IMR-90 (cell line): Measurements from ENCODE around the gene CACNA1I. TPM values are rescaled to one million over a fixed set of nuclear protein-coding genes. Genes with fewer than 3 reads are reported as not detected.

Experiments
- ATAC-seq: fragments of 200-7000 bp; cut with Tn5 transposase; 2 replicates; pipeline ENCODE4 v1.9.1; 2020; ENCODE audit warnings: low read depth, mild to moderate bottlenecking, moderate library complexity
- BruUV-seq: library from RNA; stranded (reverse); fragments of 400-500 nt; replicated peaks from 2 replicates; lab custom pipeline; 2021; lab: Mats Ljungman, UMichigan
- CTCF ChIA-PET: fragments of 300-600 bp; formaldehyde crosslinking; extraction: SDS; loops from one replicate; lab custom pipeline; 2021; ENCODE audit warnings: antibody characterized with exemption; lab: Yijun Ruan, JAX
- POLR2A ChIA-PET: fragments of 300-600 bp; sonication (Branson Sonifier 250); formaldehyde crosslinking; loops from one replicate; lab custom pipeline; 2022; ENCODE audit warnings: antibody characterized with exemption; ENCODE audit not compliant: unreplicated experiment; lab: Charles Lee
- DNase-seq: peaks from one replicate; pipeline ENCODE4 v3.0.0; 2013
- H2AFZ ChIP-seq: replicated peaks from 2 replicates; pipeline ENCODE3; 2013; ENCODE audit warnings: low read length, mild to moderate bottlenecking; ENCODE audit not compliant: poor library complexity
- H2AK5ac ChIP-seq: 2 replicates; pipeline ENCODE4 v1.6.1; 2013; ENCODE audit warnings: low read depth, low read length, inconsistent platforms
- H2AK9ac ChIP-seq: replicated peaks from 2 replicates; pipeline ENCODE3; 2013; ENCODE audit warnings: mild to moderate bottlenecking, low read depth, low read length, moderate library complexity; ENCODE audit not compliant: poor library complexity
- H2BK120ac ChIP-seq: 2 replicates; pipeline ENCODE4 v1.6.1; 2013; ENCODE audit warnings: low read depth, low read length, inconsistent platforms
- H2BK15ac ChIP-seq: 3 replicates; pipeline ENCODE4 v1.6.1; 2013; ENCODE audit warnings: low read depth, low read length, inconsistent platforms
- H2BK20ac ChIP-seq: 2 replicates; pipeline ENCODE4 v1.6.1; 2013; ENCODE audit warnings: low read depth, mild to moderate bottlenecking, inconsistent platforms, low read length, moderate library complexity
- H2BK5ac ChIP-seq: 2 replicates; pipeline ENCODE4 v1.6.1; 2013; ENCODE audit warnings: mild to moderate bottlenecking, low read depth, low read length, inconsistent platforms; ENCODE audit not compliant: poor library complexity, severe bottlenecking
- H3K14ac ChIP-seq: replicated peaks from 2 replicates; pipeline ENCODE4 v1.6.1; 2013; ENCODE audit warnings: low read depth, low read length, inconsistent platforms
- H3K18ac ChIP-seq: 2 replicates; pipeline ENCODE4 v1.6.1; 2013; ENCODE audit warnings: low read depth, low read length, control low read depth
- H3K23ac ChIP-seq: 2 replicates; pipeline ENCODE4 v1.6.1; 2013; ENCODE audit warnings: low read depth, low read length, inconsistent platforms
- H3K27ac ChIP-seq: 2 replicates; pipeline ENCODE4 v1.5.1; 2013; ENCODE audit warnings: mild to moderate bottlenecking, control low read depth, low read length; ENCODE audit not compliant: insufficient read depth
- H3K27me3 ChIP-seq: 2 replicates; pipeline ENCODE4 v1.6.1; 2013; ENCODE audit warnings: low read length; ENCODE audit not compliant: control insufficient read depth, insufficient read depth
- H3K36me3 ChIP-seq: 2 replicates; pipeline ENCODE4 v1.6.1; 2013; ENCODE audit warnings: low read length, mixed read lengths; ENCODE audit not compliant: control insufficient read depth, insufficient read depth
- H3K4ac ChIP-seq: 2 replicates; pipeline ENCODE4 v1.6.1; 2013; ENCODE audit warnings: low read depth, low read length, inconsistent platforms
- H3K4me1 ChIP-seq: 2 replicates; pipeline ENCODE4 v1.6.1; 2013; ENCODE audit warnings: low read length, mixed read lengths; ENCODE audit not compliant: control insufficient read depth, insufficient read depth
- H3K4me2 ChIP-seq: 2 replicates; pipeline ENCODE4 v1.6.1; 2013; ENCODE audit warnings: low read depth, mild to moderate bottlenecking, control low read depth, low read length, moderate library complexity
- H3K4me3 ChIP-seq: 2 replicates; pipeline ENCODE4 v1.5.1; 2013; ENCODE audit warnings: low read depth, mild to moderate bottlenecking, control low read depth, low read length, moderate library complexity; ENCODE audit not compliant: insufficient read depth
- H3K56ac ChIP-seq: 2 replicates; pipeline ENCODE4 v1.6.1; 2013; ENCODE audit warnings: low read length, inconsistent platforms; ENCODE audit not compliant: insufficient read depth; ENCODE audit errors: extremely low read depth
- H3K79me1 ChIP-seq, 2 experiments: 2 replicates each; pipeline ENCODE4 v1.6.1; 2013; ENCODE audit warnings: low read length in 2 of 2, inconsistent platforms in 1 of 2, low read depth in 1 of 2
- H3K9ac ChIP-seq: 2 replicates; pipeline ENCODE4 v1.6.1; 2013; ENCODE audit warnings: low read depth, low read length, control low read depth
- H3K9me1 ChIP-seq: 2 replicates; pipeline ENCODE4 v1.6.1; 2013; ENCODE audit warnings: low read length, inconsistent platforms; ENCODE audit not compliant: insufficient read depth
- H3K9me3 ChIP-seq: 2 replicates; pipeline ENCODE4 v1.6.1; 2013; ENCODE audit warnings: low read length; ENCODE audit not compliant: control insufficient read depth, insufficient read depth
- H4K20me1 ChIP-seq: 2 replicates; pipeline ENCODE4 v1.6.1; 2013; ENCODE audit warnings: low read length, inconsistent platforms; ENCODE audit not compliant: insufficient read depth
- H4K5ac ChIP-seq: 2 replicates; pipeline ENCODE4 v1.6.1; 2013; ENCODE audit warnings: mild to moderate bottlenecking, low read depth, low read length, control low read depth
- H4K8ac ChIP-seq, 2 experiments: 2 replicates each; pipeline ENCODE4 v1.6.1; 2013; ENCODE audit warnings: low read depth in 2 of 2, low read length in 2 of 2, control low read depth in 1 of 2, inconsistent platforms in 1 of 2
- H4K91ac ChIP-seq: 2 replicates; pipeline ENCODE4 v1.6.1; 2013; ENCODE audit warnings: low read depth, low read length, inconsistent platforms; ENCODE audit not compliant: insufficient read depth
- CEBPB ChIP-seq: IDR thresholded peaks from 2 replicates; pipeline ENCODE4 v1.6.1; 2012; ENCODE audit warnings: low read depth, low read length, improper control_type of control experiment
- FOS ChIP-seq: fragments of 150-350 bp; IDR thresholded peaks from 2 replicates; pipeline ENCODE4 v1.6.1; 2016; ENCODE audit warnings: low read depth, low read length
- NFE2L2 ChIP-seq: fragments of 150-350 bp; IDR thresholded peaks from 2 replicates; pipeline ENCODE4 v1.6.1; 2016; ENCODE audit warnings: low read depth, mild to moderate bottlenecking, low read length
- RAD21 ChIP-seq: IDR thresholded peaks from 2 replicates; pipeline ENCODE4 v1.6.1; 2012; ENCODE audit warnings: low read length, improper control_type of control experiment
- SMC3 ChIP-seq: fragments of 150-350 bp; IDR thresholded peaks from 2 replicates; pipeline ENCODE4 v1.6.1; 2016; ENCODE audit warnings: low read depth, mild to moderate bottlenecking, antibody characterized with exemption, low read length, moderate library complexity
- WGBS, 2 experiments: methylation state at CpG; one replicate each; pipeline versions ENCODE4 v1.1.5 to v1.1.7; 2013; ENCODE audit warnings: missing lambda C conversion rate in 2 of 2; ENCODE audit not compliant: insufficient read length in 1 of 2; ENCODE audit errors: extremely low coverage in 2 of 2; 5-methylcytosine and 5-hydroxymethylcytosine counted together
- dilution Hi-C: fragments of 300-500 bp; cut with HindIII; formaldehyde crosslinking; loops from one replicate; pipeline ENCODE4 v1.14.3; 2018; ENCODE audit warnings: low sequenced_read_pairs; ENCODE audit not compliant: unreplicated experiment
- in situ Hi-C: fragments of 300-500 bp; cut with MboI; formaldehyde crosslinking; loops from 3 replicates; pipeline ENCODE4 v1.14.3; 2019; ENCODE audit warnings: low sequenced_read_pairs, inconsistent platforms, mixed read lengths
- intact Hi-C: fragments of 100-400 bp; cut with micrococcal nuclease; formaldehyde crosslinking; loops from 2 replicates; pipeline ENCODE4 v1.10.0; 2022
- polyA plus RNA-seq, 3 experiments: library from polyadenylated mRNA; depleted of rRNA; stranded (reverse); fragments of >200 nt; gene quantifications; 2 replicates each; pipeline ENCODE4 v1.2.3, GENCODE V29; 2012; ENCODE audit warnings: low replicate concordance in 1 of 3
- total RNA-seq: library from RNA; depleted of rRNA; stranded (reverse); fragments of >200 nt; gene quantifications from 2 replicates; pipeline ENCODE4 v1.2.3, GENCODE V29; 2012

Gene CACNA1I
- total and polyA plus RNA-seq, 2 of the 4 experiments (the other 2 are of a cell fraction) = under 0.01 to 0.02 TPM

GRCh38 chr22:39638958-39639357, 68.4 kb downstream of the CACNA1I start:
- no peak overlapping the region for H3K27ac ChIP-seq
- DNase-seq = no peak
- H2BK5ac ChIP-seq = no peak overlapping the region
- dilution Hi-C loops (no loop called here), intact Hi-C loops (no loop called here), in situ Hi-C loops (no loop called here)
- no peak overlapping the region for H3K4me2 ChIP-seq
- H4K8ac ChIP-seq = no peak overlapping the region
- H3K18ac ChIP-seq = no peak overlapping the region
- no peak overlapping the region for H3K23ac ChIP-seq
- no peaks in the 10 kb centered on the region for H3K79me1 ChIP-seq
- ChIA-PET POLR2A (no interaction called here), CTCF (no interaction called here)
- H3K9me3 ChIP-seq = no peaks in the 10 kb centered on the region
- no peak for TF ChIP-seq RAD21
- no peak for TF ChIP-seq CEBPB
- TF ChIP-seq FOS = no peak
- TF ChIP-seq NFE2L2 = no peak
- TF ChIP-seq SMC3 = no peak
- H3K27me3 ChIP-seq = peaks cover 26% of the 10 kb centered on the region
- peaks cover 20% of the 10 kb centered on the region for H3K4me1 ChIP-seq
- H2AFZ ChIP-seq = no peak overlapping the region
- no peak overlapping the region for H3K14ac ChIP-seq
- no peaks in the 10 kb centered on the region for H4K20me1 ChIP-seq
- WGBS, 2 experiments = no CpG with 5 or more reads among the region's 2 CpGs
- no peak overlapping the region for H4K91ac ChIP-seq
- H2BK15ac ChIP-seq = no peak overlapping the region
- no peaks in the 10 kb centered on the region for H3K36me3 ChIP-seq
- no peak overlapping the region for H4K5ac ChIP-seq
- H2BK120ac ChIP-seq = no peak overlapping the region
- no peak overlapping the region for H3K9ac ChIP-seq
- no peak overlapping the region for H2BK20ac ChIP-seq
- H3K4me3 ChIP-seq = no peak overlapping the region
- H2AK5ac ChIP-seq = no peak overlapping the region
- no peak overlapping the region for H2AK9ac ChIP-seq
- H3K9me1 ChIP-seq = peaks cover 12% of the 10 kb centered on the region
- no peak overlapping the region for H3K56ac ChIP-seq
- ATAC-seq = no peak
- H3K4ac ChIP-seq = no peak overlapping the region
- no TSS peak for BruUV-seq
